GM21526 (cell line): ENCODE data around the gene MYCBPAP.
"Not testable (repeated sequence)": the region's sequence is repeated elsewhere in the genome, so short reads cannot be mapped to it uniquely, and the experiment has no call there.

ENCODE experiments used
- ATAC-seq: cut with Tn5 transposase; IDR thresholded peaks from one replicate; pipeline ENCODE4 v1.9.1; 2021; ENCODE audit warnings: moderate library complexity; ENCODE audit not compliant: unreplicated experiment, low FRiP score

MYCBPAP gene

GRCh38 chr17:50471009-50471905 is 37.0 kb upstream of the MYCBPAP start:
- no peak for ATAC-seq

- no peak for ATAC-seq
These were observed 36.0 kb upstream of the MYCBPAP start for GRCh38 chr17:50472286-50472685.

DNA sequence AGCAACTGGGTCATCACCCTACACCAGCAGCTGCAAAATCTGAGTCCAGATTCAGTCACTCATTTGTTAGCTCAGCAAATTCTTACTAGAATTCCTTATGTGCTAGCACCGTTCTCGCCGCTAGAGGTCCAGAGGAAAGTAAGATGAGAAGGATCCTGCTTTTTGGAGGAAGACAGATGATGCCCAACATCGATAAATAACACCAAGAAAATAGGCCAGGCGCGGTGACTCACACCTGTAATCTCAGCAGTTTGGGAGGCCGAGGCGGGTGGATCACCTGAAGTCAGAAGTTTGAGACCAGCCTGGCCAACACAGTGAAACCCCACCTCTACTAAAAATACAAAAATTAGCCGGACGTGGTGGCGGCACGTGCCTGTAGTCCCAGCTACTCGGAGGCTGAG is 35.5 kb upstream of the MYCBPAP start:
- ATAC-seq, result not testable (repeated sequence)

DNA sequence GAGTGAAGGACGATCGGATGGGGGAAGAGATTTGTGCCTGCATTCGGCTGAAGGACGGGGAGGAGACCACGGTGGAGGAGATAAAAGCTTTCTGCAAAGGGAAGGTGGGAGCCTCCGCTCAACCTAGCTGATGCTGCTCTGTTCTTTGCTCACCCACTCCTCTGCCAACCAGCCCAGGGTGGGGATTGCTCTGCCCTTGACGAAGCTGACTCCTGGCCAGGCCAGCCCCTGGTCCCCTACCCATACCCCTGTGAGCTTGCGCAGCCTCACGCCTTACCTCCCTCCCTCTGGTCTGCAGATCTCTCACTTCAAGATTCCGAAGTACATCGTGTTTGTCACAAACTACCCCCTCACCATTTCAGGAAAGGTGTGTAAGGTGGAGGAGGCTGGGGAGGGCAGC is 34.3 kb upstream of the MYCBPAP start:
- no peak for ATAC-seq

DNA sequence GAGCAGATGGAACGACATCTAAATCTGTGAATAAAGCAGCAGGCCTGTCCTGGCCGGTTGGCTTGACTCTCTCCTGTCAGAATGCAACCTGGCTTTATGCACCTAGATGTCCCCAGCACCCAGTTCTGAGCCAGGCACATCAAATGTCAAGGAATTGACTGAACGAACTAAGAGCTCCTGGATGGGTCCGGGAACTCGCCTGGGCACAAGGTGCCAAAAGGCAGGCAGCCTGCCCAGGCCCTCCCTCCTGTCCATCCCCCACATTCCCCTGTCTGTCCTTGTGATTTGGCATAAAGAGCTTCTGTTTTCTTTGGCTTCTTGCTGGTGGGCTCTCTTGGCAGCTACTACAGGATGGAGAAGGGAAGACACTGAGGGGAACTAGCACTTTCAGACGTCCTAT is 33.7 kb upstream of the MYCBPAP start:
- ATAC-seq, result no peak

- no peak for ATAC-seq
These were observed 32.9 kb upstream of the MYCBPAP start for GRCh38 chr17:50475362-50475761.

DNA sequence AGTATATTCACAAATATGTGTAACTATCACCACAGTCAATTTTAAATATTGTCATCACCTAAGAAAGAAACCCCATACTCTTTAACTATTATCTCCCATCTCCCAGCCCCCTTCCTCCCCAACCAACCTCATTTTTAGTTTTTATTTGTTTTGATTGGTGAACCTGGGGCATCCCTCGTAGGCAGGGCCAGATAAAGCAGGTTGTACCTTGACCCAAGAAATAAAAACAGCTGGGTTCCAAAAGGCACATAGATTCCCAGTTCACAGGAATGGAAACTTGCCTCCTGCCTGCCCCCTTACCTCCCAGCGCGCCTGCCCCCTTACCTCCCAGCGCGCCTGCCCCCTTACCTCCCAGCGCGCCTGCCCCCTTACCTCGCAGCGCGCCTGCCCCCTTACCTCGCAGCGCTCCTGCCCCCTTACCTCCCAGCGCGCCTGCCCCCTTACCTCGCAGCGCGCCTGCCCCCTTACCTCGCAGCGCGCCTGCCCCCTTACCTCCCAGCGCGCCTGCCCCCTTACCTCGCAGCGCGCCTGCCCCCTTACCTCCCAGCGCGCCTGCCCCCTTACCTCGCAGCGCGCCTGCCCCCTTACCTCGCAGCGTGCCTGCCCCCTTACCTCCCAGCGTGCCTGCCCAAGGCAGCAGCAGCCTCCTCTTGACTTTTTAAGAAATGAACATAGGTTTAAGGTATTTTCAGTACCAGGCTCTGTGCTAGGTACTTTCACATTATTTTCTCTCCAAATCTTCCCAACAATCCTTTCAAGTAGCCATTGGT is 32.3 kb upstream of the MYCBPAP start:
- not testable (repeated sequence) for ATAC-seq

GRCh38 chr17:50476545-50477315 is 31.5 kb upstream of the MYCBPAP start:
- ATAC-seq, result no peak

- no peak for ATAC-seq
These were observed 30.3 kb upstream of the MYCBPAP start for GRCh38 chr17:50477976-50478375.

DNA sequence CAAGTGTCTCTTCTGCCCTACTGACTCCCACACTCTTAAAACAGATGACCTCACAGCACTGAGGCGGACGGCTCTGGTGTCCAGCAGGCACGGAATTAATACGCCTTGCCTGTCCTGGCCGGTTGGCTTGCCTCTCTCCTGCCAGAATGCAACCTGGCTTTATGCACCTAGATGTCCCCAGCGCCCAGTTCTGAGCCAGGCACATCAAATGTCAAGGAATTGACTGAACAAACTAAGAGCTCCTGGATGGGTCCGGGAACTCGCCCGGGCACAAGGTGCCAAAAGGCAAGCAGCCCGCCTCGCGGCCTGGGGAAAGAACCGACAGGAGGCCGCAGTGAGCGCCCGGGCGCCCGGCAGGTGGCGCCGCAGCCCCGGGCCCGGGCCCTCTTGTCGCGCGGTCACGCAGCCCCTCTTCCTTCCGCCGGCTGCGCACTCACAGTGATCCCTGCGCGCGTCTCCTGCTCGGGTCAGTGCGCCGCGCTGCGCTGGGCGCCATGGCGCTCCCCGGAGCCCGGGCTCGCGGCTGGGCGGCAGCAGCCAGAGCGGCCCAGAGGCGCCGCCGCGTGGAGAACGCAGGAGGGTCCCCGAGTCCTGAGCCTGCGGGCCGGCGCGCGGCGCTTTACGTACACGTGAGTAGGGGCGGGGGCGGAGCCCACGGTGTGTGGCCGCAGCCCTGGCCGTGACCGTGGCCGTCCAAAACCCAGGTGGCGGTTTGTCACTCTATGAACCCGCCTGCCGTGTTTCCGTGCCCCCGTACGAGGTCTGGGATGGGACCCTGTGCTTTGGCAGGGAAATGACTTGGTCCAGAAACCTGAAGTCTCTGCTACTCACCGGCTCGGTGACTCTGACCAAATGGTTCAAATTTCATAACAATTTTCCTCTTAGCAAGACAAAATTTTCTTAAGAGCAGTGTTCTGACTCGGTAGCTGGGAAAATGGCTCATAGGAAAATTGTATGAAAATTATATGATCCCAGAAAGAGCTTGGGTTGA is 29.6 kb upstream of the MYCBPAP start, which contains the start of gene RSAD1:
TSS of gene RSAD1 (plus strand) at position 470 of the 991 bp plus-strand sequence. CDS start at position 495, 25 bp downstream.
- ATAC-seq, result peak; percentile 85

GRCh38 chr17:50479522-50480141 is 28.6 kb upstream of the MYCBPAP start:
- no peak for ATAC-seq

- ATAC-seq, result no peak
These were observed 28.0 kb upstream of the MYCBPAP start for GRCh38 chr17:50480142-50480764.

GRCh38 chr17:50480854-50481490 is 27.3 kb upstream of the MYCBPAP start:
- no peak for ATAC-seq

DNA sequence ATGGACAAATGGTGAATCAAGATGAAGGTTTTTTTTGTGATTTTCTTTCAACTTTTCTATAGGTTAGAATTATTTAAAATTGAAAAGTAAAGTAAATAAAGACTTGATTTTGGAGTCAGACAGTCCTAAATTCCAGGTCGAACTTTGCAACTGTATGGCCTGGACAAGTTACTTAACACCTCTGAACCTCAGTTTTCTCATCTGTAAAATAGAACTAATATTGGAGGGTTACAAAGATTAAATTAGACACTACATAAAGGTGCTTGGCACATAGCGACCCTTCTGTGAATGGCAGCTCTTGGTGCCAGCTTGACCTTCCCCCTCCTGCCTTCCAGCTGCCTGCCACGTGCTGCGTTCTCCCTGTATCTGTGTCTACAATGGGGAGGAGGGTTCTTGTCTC is 26.6 kb upstream of the MYCBPAP start:
- no peak for ATAC-seq

DNA sequence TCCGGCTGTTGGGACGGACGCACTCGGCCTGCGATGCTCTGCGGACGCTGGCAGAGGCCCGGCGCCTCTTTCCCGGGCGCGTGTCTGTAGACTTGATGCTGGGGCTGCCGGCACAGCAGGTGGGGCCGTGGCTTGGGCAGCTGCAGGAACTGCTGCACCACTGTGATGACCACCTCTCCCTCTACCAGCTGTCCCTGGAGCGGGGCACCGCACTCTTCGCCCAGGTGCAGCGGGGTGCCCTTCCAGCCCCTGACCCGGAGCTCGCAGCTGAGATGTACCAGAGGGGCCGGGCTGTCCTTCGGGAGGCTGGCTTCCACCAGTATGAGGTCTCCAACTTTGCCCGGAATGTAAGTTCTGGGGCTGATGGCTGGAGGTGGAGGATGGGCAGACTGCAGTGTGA is 26.1 kb upstream of the MYCBPAP start:
- ATAC-seq, result no peak

DNA sequence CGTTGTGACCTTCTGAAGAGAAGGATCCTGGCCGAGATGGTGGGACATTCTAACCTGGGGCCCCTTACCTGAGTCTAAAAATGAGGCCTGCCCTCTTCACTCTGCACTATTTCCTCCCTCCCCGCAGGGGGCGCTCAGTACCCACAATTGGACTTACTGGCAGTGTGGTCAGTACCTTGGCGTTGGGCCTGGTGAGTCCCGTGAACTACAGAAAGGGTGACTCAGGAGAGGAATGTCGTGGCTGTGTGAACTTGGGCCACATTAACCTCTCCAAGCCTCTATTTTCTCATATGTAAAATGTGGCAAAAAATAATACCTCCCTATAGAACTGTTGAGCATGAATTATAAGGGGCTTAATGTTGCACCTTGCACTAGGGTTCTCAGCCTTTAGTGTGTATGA is 25.7 kb upstream of the MYCBPAP start:
- ATAC-seq, result no peak

- ATAC-seq, result no peak
These were observed 25.0 kb upstream of the MYCBPAP start for GRCh38 chr17:50483266-50483665.
